22Rv1 (cell line): Measurements from ENCODE around the gene SIX6.

Source experiments
- ZFX ChIP-seq: fragments of 450-650 bp; IDR thresholded peaks from 2 replicates; pipeline ENCODE4 v1.6.1; 2017; ENCODE audit warnings: antibody characterized with exemption, borderline replicate concordance
- TF ChIP-seq, protein P1 (sequence below): fragments of 450-650 bp; IDR thresholded peaks from 2 replicates; pipeline ENCODE4 v1.5.1; 2017; ENCODE audit warnings: mild to moderate bottlenecking

DNA sequence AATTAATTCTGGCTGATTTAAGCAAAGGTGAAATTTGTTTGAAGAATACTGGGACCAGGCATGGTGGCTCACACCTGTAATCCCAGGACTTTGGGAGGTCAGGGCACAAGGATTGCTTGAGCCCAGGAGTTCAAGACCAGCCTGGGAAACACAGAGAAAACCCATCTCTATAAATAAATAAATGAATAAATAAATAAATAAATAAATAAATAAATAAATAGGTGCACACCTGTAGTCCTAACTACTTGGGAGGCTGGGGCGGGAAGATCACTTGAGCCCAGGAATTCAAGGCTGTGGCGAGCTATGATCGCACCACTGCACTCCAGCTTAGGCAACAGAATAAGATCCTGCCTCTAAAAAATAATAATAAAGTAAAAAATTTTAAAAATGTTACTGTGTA lies 18.7 kb upstream of the SIX6 start:
- TF ChIP-seq, protein P1, sequence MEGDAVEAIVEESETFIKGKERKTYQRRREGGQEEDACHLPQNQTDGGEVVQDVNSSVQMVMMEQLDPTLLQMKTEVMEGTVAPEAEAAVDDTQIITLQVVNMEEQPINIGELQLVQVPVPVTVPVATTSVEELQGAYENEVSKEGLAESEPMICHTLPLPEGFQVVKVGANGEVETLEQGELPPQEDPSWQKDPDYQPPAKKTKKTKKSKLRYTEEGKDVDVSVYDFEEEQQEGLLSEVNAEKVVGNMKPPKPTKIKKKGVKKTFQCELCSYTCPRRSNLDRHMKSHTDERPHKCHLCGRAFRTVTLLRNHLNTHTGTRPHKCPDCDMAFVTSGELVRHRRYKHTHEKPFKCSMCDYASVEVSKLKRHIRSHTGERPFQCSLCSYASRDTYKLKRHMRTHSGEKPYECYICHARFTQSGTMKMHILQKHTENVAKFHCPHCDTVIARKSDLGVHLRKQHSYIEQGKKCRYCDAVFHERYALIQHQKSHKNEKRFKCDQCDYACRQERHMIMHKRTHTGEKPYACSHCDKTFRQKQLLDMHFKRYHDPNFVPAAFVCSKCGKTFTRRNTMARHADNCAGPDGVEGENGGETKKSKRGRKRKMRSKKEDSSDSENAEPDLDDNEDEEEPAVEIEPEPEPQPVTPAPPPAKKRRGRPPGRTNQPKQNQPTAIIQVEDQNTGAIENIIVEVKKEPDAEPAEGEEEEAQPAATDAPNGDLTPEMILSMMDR = no peak
- TF ChIP-seq ZFX = no peak
